Subcutaneous adipose tissue (tissue), 4 donors: ENCODE data around the gene ID4. TPM values are rescaled to one million over a fixed set of nuclear protein-coding genes. Genes with fewer than 3 reads are reported as not detected.

Experiments
- CTCF ChIP-seq: fragments of 450-650 bp; IDR thresholded peaks from one replicate; pipeline ENCODE4 v1.5.1; 2016; ENCODE audit warnings: low read depth, mild to moderate bottlenecking, control low read depth, antibody characterized with exemption, moderate library complexity
- total RNA-seq, 4 donors: library from RNA; depleted of rRNA; stranded (reverse); fragments of >200 nt; gene quantifications; one replicate each; pipeline ENCODE4 v1.1.0, GENCODE V29; 2016

ID4 gene
- total RNA-seq, 4 donors from 2014 or later: 10.0 to 88.7 (median 39.2) TPM

GRCh38 chr6:19851241-19852089 lies 14.3 kb downstream of the ID4 start:
- TF ChIP-seq CTCF: no peak

- TF ChIP-seq CTCF: no peak
Measured at GRCh38 chr6:19852090-19852457, 14.9 kb downstream of the ID4 start.

- no peak for TF ChIP-seq CTCF
Measured at GRCh38 chr6:19852927-19853326, 15.8 kb downstream of the ID4 start.

- TF ChIP-seq CTCF: no peak
Measured at GRCh38 chr6:19855536-19855935, 18.4 kb downstream of the ID4 start.

- TF ChIP-seq CTCF: no peak
Measured at GRCh38 chr6:19857139-19857538, 20.0 kb downstream of the ID4 start.

- TF ChIP-seq CTCF: no peak
Measured at GRCh38 chr6:19857703-19858102, 20.5 kb downstream of the ID4 start.

- no peak for TF ChIP-seq CTCF
Measured at GRCh38 chr6:19860235-19860877, 23.2 kb downstream of the ID4 start.
